ENCODE data around the gene RRAS2. TPM values are rescaled to one million over a fixed set of nuclear protein-coding genes. Genes with fewer than 3 reads are reported as not detected.

The RRAS2 gene
- total RNA-seq, 3 donors from 2014 or later (not counting 1 experiment from before 2014, with no cell fraction given) = 62.1 to 86.7 (median 69.6) TPM

DNA sequence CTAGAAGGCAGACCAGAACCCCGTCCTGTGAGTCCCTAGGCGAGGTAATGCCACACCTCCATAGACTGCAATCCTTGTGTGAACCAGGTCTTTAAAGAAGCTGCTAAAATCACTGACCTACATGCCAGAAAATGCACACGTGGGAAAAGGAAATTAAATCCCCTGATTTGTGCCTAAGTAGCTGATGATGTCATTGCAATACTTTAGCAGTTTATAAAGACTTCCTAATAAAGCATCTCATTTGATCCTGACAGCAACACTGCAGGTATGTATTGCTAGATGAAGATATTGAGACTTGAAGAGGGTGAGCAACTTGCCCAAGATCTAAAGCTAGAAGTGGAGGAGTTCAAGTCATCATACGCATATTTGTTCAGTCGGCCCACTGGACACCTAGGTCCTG is 107.2 kb downstream of the RRAS2 start:
- TF ChIP-seq CTCF (IDR thresholded peaks at IDR 0.05) = no peak
- WGBS (ENCODE audit: insufficient coverage) = 81% methylated on average over 5 of the region's 5 CpGs
- Histone ChIP-seq H3K27ac (ENCODE audit: low read length) (no peak overlapping the region), H3K9me3 (ENCODE audit: control insufficient read depth, insufficient read depth, low read length) (no peaks in the 10 kb centered on the region), H3K4me3 (ENCODE audit: low read length) (no peak overlapping the region), H3K4me1 (ENCODE audit: control insufficient read depth, insufficient read depth, low read length) (peaks cover 14% of the 10 kb centered on the region), H3K36me3 (ENCODE audit: control insufficient read depth, insufficient read depth, low read length) (no peaks in the 10 kb centered on the region), H3K27me3 (ENCODE audit: control insufficient read depth, insufficient read depth, low read length) (no peaks in the 10 kb centered on the region)
- Mint-ChIP-seq H3K4me3 (no peak overlapping the region), H3K36me3 (no peaks in the 10 kb centered on the region), H3K27ac (no peak overlapping the region), H3K27me3 (ENCODE audit: low read depth in 2 of 2) (peaks cover 22 to 31% of the 10 kb centered on the region in 2 donors), H3K9me3 (no peaks in the 10 kb centered on the region), H3K4me1 (peaks cover 10 to 13% of the 10 kb centered on the region in 2 donors)
- intact Hi-C loops (cut with micrococcal nuclease) = no loop called here
- no peak for ATAC-seq
- no peak for DNase-seq

GRCh38 chr11:14249121-14249963 is 109.6 kb downstream of the RRAS2 start:
- no peaks in the 10 kb centered on the region for H3K27me3 ChIP-seq (ENCODE audit: control insufficient read depth, insufficient read depth, low read length)
- peaks cover 10 to 13% of the 10 kb centered on the region in 2 donors for H3K4me1 Mint-ChIP-seq
- 20% methylated on average over 10 of the region's 10 CpGs for WGBS (ENCODE audit: insufficient coverage)
- ATAC-seq = peak; percentile 58 to 73 (median 64)
- H3K27ac Mint-ChIP-seq = no peak overlapping the region
- peaks cover 18 to 31% of the 10 kb centered on the region in 2 donors for H3K27me3 Mint-ChIP-seq (ENCODE audit: low read depth in 2 of 2)
- TF ChIP-seq CTCF (IDR thresholded peaks at IDR 0.05) = peak; percentile 92
- peak overlapping the region; percentile 31 for H3K4me3 Mint-ChIP-seq
- H3K4me1 ChIP-seq (ENCODE audit: control insufficient read depth, insufficient read depth, low read length) = peaks cover 14% of the 10 kb centered on the region
- H3K4me3 ChIP-seq (ENCODE audit: low read length) = no peak overlapping the region
- no peaks in the 10 kb centered on the region for H3K9me3 Mint-ChIP-seq
- no peaks in the 10 kb centered on the region for H3K36me3 ChIP-seq (ENCODE audit: control insufficient read depth, insufficient read depth, low read length)
- intact Hi-C loops (cut with micrococcal nuclease) = loop anchor here (1.0 to 5.0 kb wide), 3 partner anchors 293 to 762 kb away; no protein-coding TSS in a partner anchor
- H3K36me3 Mint-ChIP-seq = no peaks in the 10 kb centered on the region
- no peak overlapping the region for H3K27ac ChIP-seq (ENCODE audit: low read length)
- DNase-seq = peak; percentile 51 to 84
- no peaks in the 10 kb centered on the region for H3K9me3 ChIP-seq (ENCODE audit: control insufficient read depth, insufficient read depth, low read length)

DNA sequence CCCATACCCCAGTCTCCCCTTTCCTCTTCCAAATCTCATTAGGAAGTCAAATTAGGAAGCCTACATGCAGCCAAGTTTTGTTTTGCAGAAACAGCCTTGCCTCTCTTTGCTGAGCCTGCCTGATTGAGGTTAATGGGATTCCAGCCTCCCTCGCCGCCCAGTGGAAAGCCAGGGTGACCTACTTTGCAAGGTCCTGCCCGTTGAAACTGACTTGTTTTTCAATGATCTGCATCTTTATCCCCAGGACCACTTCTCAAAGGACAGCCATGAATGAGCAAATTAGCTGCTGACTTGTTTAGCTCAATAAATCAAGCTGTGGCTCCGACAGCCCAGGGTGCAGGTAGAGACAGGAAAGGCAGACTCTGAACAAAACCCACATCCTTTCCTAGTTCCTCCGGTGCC is 110.4 kb downstream of the RRAS2 start:
- H3K27ac ChIP-seq (ENCODE audit: low read length) = no peak overlapping the region
- peaks cover 10 to 13% of the 10 kb centered on the region in 2 donors for H3K4me1 Mint-ChIP-seq
- no peaks in the 10 kb centered on the region for H3K36me3 Mint-ChIP-seq
- no peaks in the 10 kb centered on the region for H3K9me3 Mint-ChIP-seq
- H3K27me3 ChIP-seq (ENCODE audit: control insufficient read depth, insufficient read depth, low read length) = no peaks in the 10 kb centered on the region
- ATAC-seq (no peak), DNase-seq (peak in 1 of 2 donors; percentile 50)
- TF ChIP-seq CTCF (IDR thresholded peaks at IDR 0.05) = no peak
- H3K9me3 ChIP-seq (ENCODE audit: control insufficient read depth, insufficient read depth, low read length) = no peaks in the 10 kb centered on the region
- H3K4me3 Mint-ChIP-seq = peak overlapping the region; percentile 21
- no peaks in the 10 kb centered on the region for H3K36me3 ChIP-seq (ENCODE audit: control insufficient read depth, insufficient read depth, low read length)
- no peak overlapping the region for H3K27ac Mint-ChIP-seq
- intact Hi-C loops (cut with micrococcal nuclease) = loop anchor here (5.0 kb wide), 1 partner anchor 761 kb away; no protein-coding TSS in a partner anchor
- peaks cover 14% of the 10 kb centered on the region for H3K4me1 ChIP-seq (ENCODE audit: control insufficient read depth, insufficient read depth, low read length)
- H3K4me3 ChIP-seq (ENCODE audit: low read length) = no peak overlapping the region
- 18% methylated on average over 5 of the region's 5 CpGs for WGBS (ENCODE audit: insufficient coverage)
- H3K27me3 Mint-ChIP-seq (ENCODE audit: low read depth in 2 of 2) = peaks cover 18 to 31% of the 10 kb centered on the region in 2 donors
